OCI-LY7 (cell line): ENCODE measurements around the gene LRRC28. TPM values are rescaled to one million over a fixed set of nuclear protein-coding genes. Genes with fewer than 3 reads are reported as not detected.

Source experiments
- BruUV-seq: library from RNA; stranded (reverse); fragments of 400-500 nt; replicated peaks from 2 replicates; lab custom pipeline; 2021; lab: Mats Ljungman, UMichigan
- CTCF ChIA-PET: fragments of 300-600 bp; sonication (Branson Sonifier 250); formaldehyde crosslinking; loops from one replicate; lab custom pipeline; 2022; ENCODE audit warnings: antibody characterized with exemption; ENCODE audit not compliant: unreplicated experiment; lab: Charles Lee
- POLR2A ChIA-PET: fragments of 300-600 bp; sonication (Branson Sonifier 250); formaldehyde crosslinking; loops from one replicate; lab custom pipeline; 2022; ENCODE audit warnings: antibody characterized with exemption; lab: Charles Lee
- DNase-seq: peaks from one replicate; pipeline ENCODE4 v3.0.0-alpha.2; 2015; ENCODE audit warnings: low spot score
- H2AFZ ChIP-seq: fragments of 200-600 bp; sonication (generic), shearing (Covaris generic); 2 replicates; pipeline ENCODE4 v1.6.1; 2014; ENCODE audit warnings: mild to moderate bottlenecking, antibody characterized with exemption, low read length, moderate library complexity
- H3K27ac ChIP-seq: fragments of 200-600 bp; sonication (generic); 2 replicates; pipeline ENCODE4 v1.5.1; 2014; ENCODE audit warnings: mixed run types, low read depth, mild to moderate bottlenecking, moderate library complexity, low read length, inconsistent platforms; ENCODE audit not compliant: poor library complexity, severe bottlenecking
- H3K36me3 ChIP-seq: fragments of 200-600 bp; sonication (generic); 2 replicates; pipeline ENCODE4 v1.6.1; 2014; ENCODE audit warnings: mild to moderate bottlenecking, antibody characterized with exemption, low read length, moderate library complexity, mixed read lengths; ENCODE audit not compliant: insufficient read depth
- H3K4me1 ChIP-seq: fragments of 200-600 bp; sonication (generic); 2 replicates; pipeline ENCODE4 v1.5.1; 2014; ENCODE audit warnings: mild to moderate bottlenecking, low read length; ENCODE audit not compliant: insufficient read depth, poor library complexity, severe bottlenecking
- H3K4me2 ChIP-seq: fragments of 200-600 bp; sonication (generic); 2 replicates; pipeline ENCODE4 v1.6.1; 2014; ENCODE audit warnings: mild to moderate bottlenecking, low read length
- H3K4me3 ChIP-seq: fragments of 200-600 bp; sonication (generic); 2 replicates; pipeline ENCODE4 v1.5.1; 2014; ENCODE audit warnings: mild to moderate bottlenecking, low read depth, low read length; ENCODE audit not compliant: poor library complexity, severe bottlenecking
- H3K79me2 ChIP-seq: fragments of 200-600 bp; sonication (generic); 2 replicates; pipeline ENCODE4 v1.6.1; 2016; ENCODE audit warnings: low read depth, mild to moderate bottlenecking, low read length, moderate library complexity, mixed read lengths; ENCODE audit not compliant: insufficient read depth
- H3K9me2 ChIP-seq: fragments of 200-600 bp; sonication (generic); 2 replicates; pipeline ENCODE4 v1.6.1; 2016; ENCODE audit warnings: mild to moderate bottlenecking, low read length, mixed read lengths; ENCODE audit not compliant: insufficient read depth
- H3K9me3 ChIP-seq: fragments of 200-600 bp; sonication (generic); 2 replicates; pipeline ENCODE4 v1.6.1; 2014; ENCODE audit warnings: mild to moderate bottlenecking, mixed run types, low read length, mixed read lengths
- H4K20me1 ChIP-seq: fragments of 200-600 bp; sonication (generic); 2 replicates; pipeline ENCODE4 v1.6.1; 2014; ENCODE audit warnings: mild to moderate bottlenecking, antibody characterized with exemption, low read length, moderate library complexity, mixed read lengths; ENCODE audit not compliant: insufficient read depth
- CTCF ChIP-seq: fragments of 200-600 bp; sonication (generic); conservative IDR thresholded peaks from 2 replicates; pipeline ENCODE4 v1.5.1; 2014; ENCODE audit warnings: mild to moderate bottlenecking, antibody characterized with exemption, low read length, moderate library complexity, mixed read lengths
- EZH2phosphoT487 ChIP-seq: fragments of 200-600 bp; sonication (generic); IDR thresholded peaks from 2 replicates; pipeline ENCODE4 v1.6.1; 2018; ENCODE audit warnings: low read depth, borderline replicate concordance, mild to moderate bottlenecking, mixed run types, antibody characterized with exemption, low read length, moderate library complexity, mixed read lengths
- intact Hi-C: fragments of 100-400 bp; cut with micrococcal nuclease; formaldehyde crosslinking; loops from one replicate; pipeline ENCODE4 v1.10.0; 2022; ENCODE audit not compliant: unreplicated experiment
- total RNA-seq, 2 experiments: library from RNA; depleted of rRNA in 1 of 2; stranded (reverse); fragments of >200 nt in 1 of 2; shearing (Covaris generic) in 1 of 2; gene quantifications; 2 replicates each; pipeline ENCODE4 v1.2.3, GENCODE V29; 2014 to 2022

Gene LRRC28
- total RNA-seq, 2 experiments from 2014 or later = 25.7 to 30.2 TPM

GRCh38 chr15:99390667-99391066, 139.4 kb downstream of the LRRC28 start:
- no peaks in the 10 kb centered on the region for H4K20me1 ChIP-seq
- no peak overlapping the region for H3K27ac ChIP-seq
- no peaks in the 10 kb centered on the region for H3K79me2 ChIP-seq
- BruUV-seq = no TSS peak
- H2AFZ ChIP-seq = no peak overlapping the region
- CTCF ChIA-PET = interaction anchor here (0.6 kb wide), 1 partner anchor 268 kb away, joined by 4 read pairs; no protein-coding TSS in a partner anchor
- intact Hi-C loops = no loop called here
- H3K9me2 ChIP-seq = no peaks in the 10 kb centered on the region
- H3K9me3 ChIP-seq = 0 out of 2 replicates have a peak, but pooled peaks cover 4% of the 10 kb centered on the region
- TF ChIP-seq CTCF = 0 out of 2 replicates have a peak, but pooled peaks have one; percentile 19
- no peak for TF ChIP-seq EZH2phosphoT487
- no peaks in the 10 kb centered on the region for H3K36me3 ChIP-seq
- H3K4me2 ChIP-seq = no peak overlapping the region
- no peak for DNase-seq
- no peak overlapping the region for H3K4me3 ChIP-seq
- POLR2A ChIA-PET = interaction anchor here (1.4 kb wide), 1 partner anchor 8 kb away, joined by 5 read pairs; no protein-coding TSS in a partner anchor
- H3K4me1 ChIP-seq = no peaks in the 10 kb centered on the region

- BruUV-seq = no TSS peak
- Histone ChIP-seq H3K9me2 (no peaks in the 10 kb centered on the region), H3K4me2 (no peak overlapping the region), H3K79me2 (no peaks in the 10 kb centered on the region), H2AFZ (no peak overlapping the region), H3K27ac (no peak overlapping the region), H3K36me3 (no peaks in the 10 kb centered on the region), H3K9me3 (0 out of 2 replicates have a peak, but pooled peaks cover 4% of the 10 kb centered on the region), H3K4me1 (no peaks in the 10 kb centered on the region), H4K20me1 (no peaks in the 10 kb centered on the region), H3K4me3 (no peak overlapping the region)
- CTCF ChIA-PET = no interaction called here
- no peak for TF ChIP-seq CTCF
- no peak for TF ChIP-seq EZH2phosphoT487
- POLR2A ChIA-PET = interaction anchor here (0.6 to 0.7 kb wide), 3 partner anchors 92 to 578 kb away, joined by 3 read pairs; no protein-coding TSS in a partner anchor
- intact Hi-C loops = no loop called here
- no peak for DNase-seq
Observed at GRCh38 chr15:99393641-99394040, 142.4 kb downstream of the LRRC28 start.

- H4K20me1 ChIP-seq = no peaks in the 10 kb centered on the region
- H3K9me3 ChIP-seq = 0 out of 2 replicates have a peak, but pooled peaks cover 4% of the 10 kb centered on the region
- no peaks in the 10 kb centered on the region for H3K9me2 ChIP-seq
- H3K4me1 ChIP-seq = no peaks in the 10 kb centered on the region
- BruUV-seq = no TSS peak
- intact Hi-C loops = no loop called here
- no peak overlapping the region for H3K27ac ChIP-seq
- no peak overlapping the region for H3K4me3 ChIP-seq
- no peaks in the 10 kb centered on the region for H3K36me3 ChIP-seq
- no peaks in the 10 kb centered on the region for H3K79me2 ChIP-seq
- no peak for DNase-seq
- no peak overlapping the region for H2AFZ ChIP-seq
- ChIA-PET POLR2A (interaction anchor here (1.6 kb wide), 1 partner anchor 12 kb away, joined by 4 read pairs; no protein-coding TSS in a partner anchor), CTCF (no interaction called here)
- H3K4me2 ChIP-seq = no peak overlapping the region
- no peak for TF ChIP-seq CTCF
- no peak for TF ChIP-seq EZH2phosphoT487
Observed at GRCh38 chr15:99396375-99396774, 145.1 kb downstream of the LRRC28 start.
